ENCODE results near the gene GP5.

The GP5 gene

DNA sequence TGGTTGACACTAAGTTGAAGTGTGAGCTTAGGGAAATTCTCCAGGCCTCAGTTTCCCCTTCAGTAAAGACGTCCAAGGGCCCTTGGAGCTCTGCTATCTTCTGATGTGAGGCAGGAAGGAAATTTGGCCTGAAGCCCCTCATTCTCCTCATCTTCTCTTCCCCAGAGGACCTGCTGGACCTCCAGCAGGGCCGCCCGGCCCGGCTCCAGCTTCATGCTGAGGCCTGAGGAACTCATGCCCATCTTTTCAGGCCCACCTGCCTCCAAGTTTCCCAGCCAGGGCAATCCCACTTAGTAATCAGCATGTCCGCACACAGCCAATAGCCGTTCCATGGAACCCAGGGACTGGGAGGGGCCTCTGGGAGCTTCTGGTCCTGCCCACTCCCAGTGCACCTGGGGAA, 33.5 kb downstream of the GP5 start:
- TF ChIP-seq, protein P1, sequence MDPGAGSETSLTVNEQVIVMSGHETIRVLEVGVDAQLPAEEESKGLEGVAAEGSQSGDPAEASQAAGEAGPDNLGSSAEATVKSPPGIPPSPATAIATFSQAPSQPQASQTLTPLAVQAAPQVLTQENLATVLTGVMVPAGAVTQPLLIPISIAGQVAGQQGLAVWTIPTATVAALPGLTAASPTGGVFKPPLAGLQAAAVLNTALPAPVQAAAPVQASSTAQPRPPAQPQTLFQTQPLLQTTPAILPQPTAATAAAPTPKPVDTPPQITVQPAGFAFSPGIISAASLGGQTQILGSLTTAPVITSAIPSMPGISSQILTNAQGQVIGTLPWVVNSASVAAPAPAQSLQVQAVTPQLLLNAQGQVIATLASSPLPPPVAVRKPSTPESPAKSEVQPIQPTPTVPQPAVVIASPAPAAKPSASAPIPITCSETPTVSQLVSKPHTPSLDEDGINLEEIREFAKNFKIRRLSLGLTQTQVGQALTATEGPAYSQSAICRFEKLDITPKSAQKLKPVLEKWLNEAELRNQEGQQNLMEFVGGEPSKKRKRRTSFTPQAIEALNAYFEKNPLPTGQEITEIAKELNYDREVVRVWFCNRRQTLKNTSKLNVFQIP (CRISPR knock-in tag; IDR thresholded peaks at IDR 0.05; ENCODE audit: borderline replicate concordance, low read depth) = no peak
- TF ChIP-seq ZFP30 (CRISPR knock-in tag; IDR thresholded peaks at IDR 0.05) (no peak), CSDC2 (CRISPR knock-in tag; IDR thresholded peaks at IDR 0.05) (no peak), ESRRG (CRISPR knock-in tag; IDR thresholded peaks at IDR 0.05) (no peak), PPARA (CRISPR knock-in tag; IDR thresholded peaks at IDR 0.05; ENCODE audit: borderline replicate concordance) (no peak)
- TF ChIP-seq, protein P2, sequence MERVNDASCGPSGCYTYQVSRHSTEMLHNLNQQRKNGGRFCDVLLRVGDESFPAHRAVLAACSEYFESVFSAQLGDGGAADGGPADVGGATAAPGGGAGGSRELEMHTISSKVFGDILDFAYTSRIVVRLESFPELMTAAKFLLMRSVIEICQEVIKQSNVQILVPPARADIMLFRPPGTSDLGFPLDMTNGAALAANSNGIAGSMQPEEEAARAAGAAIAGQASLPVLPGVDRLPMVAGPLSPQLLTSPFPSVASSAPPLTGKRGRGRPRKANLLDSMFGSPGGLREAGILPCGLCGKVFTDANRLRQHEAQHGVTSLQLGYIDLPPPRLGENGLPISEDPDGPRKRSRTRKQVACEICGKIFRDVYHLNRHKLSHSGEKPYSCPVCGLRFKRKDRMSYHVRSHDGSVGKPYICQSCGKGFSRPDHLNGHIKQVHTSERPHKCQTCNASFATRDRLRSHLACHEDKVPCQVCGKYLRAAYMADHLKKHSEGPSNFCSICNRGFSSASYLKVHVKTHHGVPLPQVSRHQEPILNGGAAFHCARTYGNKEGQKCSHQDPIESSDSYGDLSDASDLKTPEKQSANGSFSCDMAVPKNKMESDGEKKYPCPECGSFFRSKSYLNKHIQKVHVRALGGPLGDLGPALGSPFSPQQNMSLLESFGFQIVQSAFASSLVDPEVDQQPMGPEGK (CRISPR knock-in tag; IDR thresholded peaks at IDR 0.05; ENCODE audit: borderline replicate concordance) = no peak
- ATAC-seq = no peak

DNA sequence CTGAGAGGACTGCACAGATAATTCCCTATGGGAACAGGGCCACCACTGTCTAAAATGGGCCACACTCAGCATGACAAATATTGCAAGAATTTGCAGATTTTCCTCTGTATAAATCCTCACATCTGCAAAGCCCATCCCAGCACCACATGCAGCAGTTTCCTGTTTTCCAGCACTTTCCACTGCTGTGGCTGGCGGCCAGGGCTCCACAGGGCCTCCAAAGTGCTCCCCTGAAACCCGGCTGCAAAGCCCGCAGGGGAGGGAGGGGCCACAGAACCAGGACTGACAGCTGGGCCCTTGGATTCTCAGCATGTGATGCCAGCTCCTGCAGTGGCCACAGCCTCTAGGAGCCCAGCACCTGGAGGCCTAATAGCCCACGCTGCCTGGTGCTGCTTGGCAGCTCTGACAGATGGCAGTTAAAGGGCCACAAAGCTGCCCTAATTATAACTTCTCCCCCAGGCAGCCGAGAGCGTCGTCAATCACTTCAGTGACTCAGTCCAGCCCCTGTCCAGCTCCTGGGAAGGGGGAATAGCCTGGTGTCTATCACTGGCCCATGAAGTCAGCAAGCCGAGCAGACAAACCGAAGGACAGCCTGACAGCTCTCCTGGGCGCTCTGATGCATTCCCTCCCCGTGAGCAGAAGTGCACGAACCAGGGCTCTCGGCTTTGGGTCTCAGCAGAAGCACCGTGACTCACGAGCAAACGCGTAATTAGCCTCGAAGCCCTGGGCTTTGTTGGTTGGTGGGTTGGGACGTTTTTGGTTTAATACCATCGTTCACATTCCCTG, 34.2 kb downstream of the GP5 start:
- no peak for TF ChIP-seq CSDC2 (CRISPR knock-in tag; IDR thresholded peaks at IDR 0.05)
- TF ChIP-seq ISL1 (CRISPR knock-in tag; IDR thresholded peaks at IDR 0.05) = peak; percentile 38; the same call in 1 of the 2 replicates
- TF ChIP-seq PPARA (CRISPR knock-in tag; IDR thresholded peaks at IDR 0.05; ENCODE audit: borderline replicate concordance) = no peak
- TF ChIP-seq, protein P3, sequence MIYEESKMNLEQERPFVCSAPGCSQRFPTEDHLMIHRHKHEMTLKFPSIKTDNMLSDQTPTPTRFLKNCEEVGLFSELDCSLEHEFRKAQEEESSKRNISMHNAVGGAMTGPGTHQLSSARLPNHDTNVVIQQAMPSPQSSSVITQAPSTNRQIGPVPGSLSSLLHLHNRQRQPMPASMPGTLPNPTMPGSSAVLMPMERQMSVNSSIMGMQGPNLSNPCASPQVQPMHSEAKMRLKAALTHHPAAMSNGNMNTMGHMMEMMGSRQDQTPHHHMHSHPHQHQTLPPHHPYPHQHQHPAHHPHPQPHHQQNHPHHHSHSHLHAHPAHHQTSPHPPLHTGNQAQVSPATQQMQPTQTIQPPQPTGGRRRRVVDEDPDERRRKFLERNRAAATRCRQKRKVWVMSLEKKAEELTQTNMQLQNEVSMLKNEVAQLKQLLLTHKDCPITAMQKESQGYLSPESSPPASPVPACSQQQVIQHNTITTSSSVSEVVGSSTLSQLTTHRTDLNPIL (CRISPR knock-in tag; IDR thresholded peaks at IDR 0.05; ENCODE audit: low read depth) = no peak
- TF ChIP-seq SNAI2 (CRISPR knock-in tag; IDR thresholded peaks at IDR 0.05) = no peak
- TF ChIP-seq ESRRG (CRISPR knock-in tag; IDR thresholded peaks at IDR 0.05) = no peak
- no peak for TF ChIP-seq ZNF70 (CRISPR knock-in tag; IDR thresholded peaks at IDR 0.05)

DNA sequence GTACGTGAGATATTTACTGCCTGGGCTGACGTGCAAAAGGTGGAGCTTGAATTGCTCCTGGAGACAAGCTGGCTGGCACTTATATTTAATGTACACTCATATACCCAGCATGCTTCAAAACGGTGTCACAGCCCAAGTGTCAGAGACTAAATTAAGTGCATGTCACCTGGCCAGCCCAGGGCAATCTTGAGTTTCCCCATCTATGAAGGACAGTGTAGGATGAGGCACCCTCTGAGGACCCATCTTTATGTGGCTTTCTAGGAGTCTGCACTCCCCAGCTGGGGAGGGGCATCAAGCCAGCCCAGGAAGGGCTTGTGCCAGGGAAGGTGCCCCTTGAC, 34.8 kb downstream of the GP5 start:
- TF ChIP-seq, protein P3 (CRISPR knock-in tag; IDR thresholded peaks at IDR 0.05; ENCODE audit: low read depth) = no peak
- TF ChIP-seq ZFP3 (CRISPR knock-in tag; IDR thresholded peaks at IDR 0.05) = no peak
- TF ChIP-seq SNAI2 (CRISPR knock-in tag; IDR thresholded peaks at IDR 0.05) = no peak
- TF ChIP-seq ZNF565 (CRISPR knock-in tag; conservative IDR thresholded peaks at IDR 0.05; ENCODE audit: low read depth) = no peak
- TF ChIP-seq PPARA (CRISPR knock-in tag; IDR thresholded peaks at IDR 0.05; ENCODE audit: borderline replicate concordance) = no peak
- TF ChIP-seq, protein P4, sequence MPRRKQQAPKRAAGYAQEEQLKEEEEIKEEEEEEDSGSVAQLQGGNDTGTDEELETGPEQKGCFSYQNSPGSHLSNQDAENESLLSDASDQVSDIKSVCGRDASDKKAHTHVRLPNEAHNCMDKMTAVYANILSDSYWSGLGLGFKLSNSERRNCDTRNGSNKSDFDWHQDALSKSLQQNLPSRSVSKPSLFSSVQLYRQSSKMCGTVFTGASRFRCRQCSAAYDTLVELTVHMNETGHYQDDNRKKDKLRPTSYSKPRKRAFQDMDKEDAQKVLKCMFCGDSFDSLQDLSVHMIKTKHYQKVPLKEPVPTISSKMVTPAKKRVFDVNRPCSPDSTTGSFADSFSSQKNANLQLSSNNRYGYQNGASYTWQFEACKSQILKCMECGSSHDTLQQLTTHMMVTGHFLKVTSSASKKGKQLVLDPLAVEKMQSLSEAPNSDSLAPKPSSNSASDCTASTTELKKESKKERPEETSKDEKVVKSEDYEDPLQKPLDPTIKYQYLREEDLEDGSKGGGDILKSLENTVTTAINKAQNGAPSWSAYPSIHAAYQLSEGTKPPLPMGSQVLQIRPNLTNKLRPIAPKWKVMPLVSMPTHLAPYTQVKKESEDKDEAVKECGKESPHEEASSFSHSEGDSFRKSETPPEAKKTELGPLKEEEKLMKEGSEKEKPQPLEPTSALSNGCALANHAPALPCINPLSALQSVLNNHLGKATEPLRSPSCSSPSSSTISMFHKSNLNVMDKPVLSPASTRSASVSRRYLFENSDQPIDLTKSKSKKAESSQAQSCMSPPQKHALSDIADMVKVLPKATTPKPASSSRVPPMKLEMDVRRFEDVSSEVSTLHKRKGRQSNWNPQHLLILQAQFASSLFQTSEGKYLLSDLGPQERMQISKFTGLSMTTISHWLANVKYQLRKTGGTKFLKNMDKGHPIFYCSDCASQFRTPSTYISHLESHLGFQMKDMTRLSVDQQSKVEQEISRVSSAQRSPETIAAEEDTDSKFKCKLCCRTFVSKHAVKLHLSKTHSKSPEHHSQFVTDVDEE (CRISPR knock-in tag; IDR thresholded peaks at IDR 0.05) = no peak
- no peak for TF ChIP-seq OSR1 (CRISPR knock-in tag; IDR thresholded peaks at IDR 0.05)
- no peak for TF ChIP-seq ZC3H10 (CRISPR knock-in tag; IDR thresholded peaks at IDR 0.05)
- no peak for TF ChIP-seq GLIS3 (CRISPR knock-in tag; IDR thresholded peaks at IDR 0.05)
- TF ChIP-seq ZNF70 (CRISPR knock-in tag; IDR thresholded peaks at IDR 0.05) = no peak
- TF ChIP-seq, protein P1 (CRISPR knock-in tag; IDR thresholded peaks at IDR 0.05; ENCODE audit: borderline replicate concordance, low read depth) = no peak
- TF ChIP-seq BACH2 (CRISPR knock-in tag; IDR thresholded peaks at IDR 0.05; ENCODE audit: borderline replicate concordance) = no peak
- TF ChIP-seq ARNTL (CRISPR knock-in tag; IDR thresholded peaks at IDR 0.05; ENCODE audit: borderline replicate concordance, low read depth) = no peak
- no peak for TF ChIP-seq ISL1 (CRISPR knock-in tag; IDR thresholded peaks at IDR 0.05)
- TF ChIP-seq ZNF8 (CRISPR knock-in tag; IDR thresholded peaks at IDR 0.05) = no peak
- TF ChIP-seq ZFP30 (CRISPR knock-in tag; IDR thresholded peaks at IDR 0.05) = no peak
- TF ChIP-seq, protein P2 (CRISPR knock-in tag; IDR thresholded peaks at IDR 0.05; ENCODE audit: borderline replicate concordance) = no peak
- ATAC-seq = peak; percentile 23

More for the DNA sequence above, 34.2 kb downstream of the GP5 start:
- peak; percentile 71 for ATAC-seq

Data from SK-N-SH treated with all-trans-retinoic acid at 6 μM for 48 hours (cell line).